Chondrocyte (in vitro differentiated cells): ENCODE results near the gene TRAK2. TPM values are rescaled to one million over a fixed set of nuclear protein-coding genes. Genes with fewer than 3 reads are reported as not detected.

Experiments
- DNase-seq: peaks from one replicate; pipeline ENCODE4 v3.0.0; 2021; ENCODE audit warnings: mixed read lengths, low spot score
- H3K27ac Mint-ChIP-seq: one replicate; pipeline ENCODE4 v1.8.0; 2021; ENCODE audit warnings: mild to moderate bottlenecking, moderate library complexity, mixed read lengths; ENCODE audit not compliant: unreplicated experiment
- H3K27me3 Mint-ChIP-seq: 2 replicates; pipeline ENCODE4 v1.8.0; 2021; ENCODE audit warnings: low read depth, mixed read lengths
- H3K36me3 Mint-ChIP-seq: 2 replicates; pipeline ENCODE4 v1.8.0; 2021; ENCODE audit warnings: low read depth, mixed read lengths
- H3K4me1 Mint-ChIP-seq: 2 replicates; pipeline ENCODE4 v1.8.0; 2021; ENCODE audit warnings: low read depth, mild to moderate bottlenecking, mixed read lengths
- H3K4me3 Mint-ChIP-seq: one replicate; pipeline ENCODE4 v1.8.0; 2021; ENCODE audit warnings: mild to moderate bottlenecking, moderate library complexity, mixed read lengths; ENCODE audit not compliant: unreplicated experiment
- H3K9me3 Mint-ChIP-seq: 2 replicates; pipeline ENCODE4 v1.8.0; 2021; ENCODE audit warnings: low read depth, mixed read lengths
- total RNA-seq: library from RNA; stranded (reverse); gene quantifications from 3 replicates; pipeline ENCODE4 v1.2.1, GENCODE V29; 2021
- TF ChIP-seq, protein P1 (sequence below): fragments of 200-600 bp; sonication (generic); IDR thresholded peaks from 2 replicates; pipeline ENCODE4 v1.5.0; 2021; ENCODE audit warnings: antibody characterized with exemption, mild to moderate bottlenecking, moderate library complexity

Gene TRAK2
- total RNA-seq, 1 donor from 2014 or later: 48.4 TPM

DNA sequence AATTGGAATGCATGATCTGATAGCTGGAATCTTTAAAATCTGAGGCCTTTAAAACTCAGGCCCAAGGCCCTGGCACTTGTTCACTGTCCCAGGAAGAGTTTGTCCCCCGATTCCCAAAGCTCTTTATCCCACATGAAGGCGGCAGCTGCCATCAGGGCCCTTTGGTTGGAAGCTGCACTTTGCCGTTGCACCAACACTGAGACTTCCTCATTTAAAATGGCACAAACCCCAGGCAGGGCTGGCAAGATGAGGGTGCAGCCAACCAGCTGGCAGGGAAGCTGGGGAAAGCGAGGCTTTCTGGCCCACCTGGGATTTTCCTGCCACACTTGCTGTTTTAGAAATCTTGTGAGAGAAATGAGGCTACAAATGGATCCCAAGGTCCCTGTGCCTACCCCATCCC lies 100.4 kb downstream of the TRAK2 start:
- H3K4me1 Mint-ChIP-seq: peaks cover 8% of the 10 kb centered on the region
- no peaks in the 10 kb centered on the region for H3K27me3 Mint-ChIP-seq
- DNase-seq: no peak
- TF ChIP-seq, protein P1, sequence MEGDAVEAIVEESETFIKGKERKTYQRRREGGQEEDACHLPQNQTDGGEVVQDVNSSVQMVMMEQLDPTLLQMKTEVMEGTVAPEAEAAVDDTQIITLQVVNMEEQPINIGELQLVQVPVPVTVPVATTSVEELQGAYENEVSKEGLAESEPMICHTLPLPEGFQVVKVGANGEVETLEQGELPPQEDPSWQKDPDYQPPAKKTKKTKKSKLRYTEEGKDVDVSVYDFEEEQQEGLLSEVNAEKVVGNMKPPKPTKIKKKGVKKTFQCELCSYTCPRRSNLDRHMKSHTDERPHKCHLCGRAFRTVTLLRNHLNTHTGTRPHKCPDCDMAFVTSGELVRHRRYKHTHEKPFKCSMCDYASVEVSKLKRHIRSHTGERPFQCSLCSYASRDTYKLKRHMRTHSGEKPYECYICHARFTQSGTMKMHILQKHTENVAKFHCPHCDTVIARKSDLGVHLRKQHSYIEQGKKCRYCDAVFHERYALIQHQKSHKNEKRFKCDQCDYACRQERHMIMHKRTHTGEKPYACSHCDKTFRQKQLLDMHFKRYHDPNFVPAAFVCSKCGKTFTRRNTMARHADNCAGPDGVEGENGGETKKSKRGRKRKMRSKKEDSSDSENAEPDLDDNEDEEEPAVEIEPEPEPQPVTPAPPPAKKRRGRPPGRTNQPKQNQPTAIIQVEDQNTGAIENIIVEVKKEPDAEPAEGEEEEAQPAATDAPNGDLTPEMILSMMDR: no peak
- no peak overlapping the region for H3K4me3 Mint-ChIP-seq
- no peaks in the 10 kb centered on the region for H3K9me3 Mint-ChIP-seq
- H3K36me3 Mint-ChIP-seq: peaks cover 4% of the 10 kb centered on the region
- H3K27ac Mint-ChIP-seq: no peak overlapping the region

DNA sequence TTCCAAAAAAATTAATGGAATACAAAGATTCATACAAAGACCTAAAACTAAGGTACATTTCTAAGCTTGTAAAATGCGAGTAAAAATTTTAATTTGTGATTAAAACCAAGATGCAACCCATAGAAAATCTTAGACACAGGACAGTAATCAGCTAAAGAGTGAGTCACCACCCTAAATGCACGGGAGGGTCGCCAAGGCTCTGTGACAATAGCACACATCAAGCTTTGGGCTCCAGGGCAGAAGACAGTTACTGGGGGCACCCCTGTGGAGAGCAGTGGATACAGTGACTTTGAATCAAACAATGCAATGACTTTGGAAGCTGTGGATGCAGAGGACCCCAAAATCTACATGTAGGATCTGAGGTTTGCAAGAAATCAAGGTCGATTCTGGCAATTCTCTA lies 101.7 kb downstream of the TRAK2 start:
- no peak for DNase-seq
- Mint-ChIP-seq H3K4me3 (no peak overlapping the region), H3K9me3 (no peaks in the 10 kb centered on the region), H3K27ac (no peak overlapping the region), H3K4me1 (peaks cover 8% of the 10 kb centered on the region), H3K27me3 (no peaks in the 10 kb centered on the region), H3K36me3 (peaks cover 9% of the 10 kb centered on the region)
- TF ChIP-seq, protein P1: no peak

DNA sequence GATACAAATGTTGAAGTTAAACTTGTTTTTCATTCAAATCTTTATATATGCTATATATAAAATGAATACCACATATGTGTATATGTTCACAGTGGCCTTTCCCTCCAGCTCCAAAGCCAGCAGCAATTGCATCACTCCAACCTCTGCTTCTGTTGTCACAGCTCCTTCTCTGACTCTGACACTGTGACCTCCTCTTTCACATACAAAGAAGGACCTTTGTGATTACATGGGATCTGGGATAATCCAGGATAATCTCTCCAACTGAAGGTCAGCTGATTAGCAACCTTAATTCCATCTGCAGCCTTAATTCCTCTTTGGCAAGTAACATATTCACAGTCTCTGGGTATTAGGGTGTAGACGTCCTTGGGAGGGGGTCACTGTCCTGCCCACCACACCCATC lies 102.5 kb downstream of the TRAK2 start:
- no peaks in the 10 kb centered on the region for H3K27me3 Mint-ChIP-seq
- H3K36me3 Mint-ChIP-seq: peaks cover 7% of the 10 kb centered on the region
- H3K9me3 Mint-ChIP-seq: no peaks in the 10 kb centered on the region
- H3K27ac Mint-ChIP-seq: no peak overlapping the region
- TF ChIP-seq, protein P1: no peak
- no peak overlapping the region for H3K4me3 Mint-ChIP-seq
- no peak for DNase-seq
- peaks cover 8% of the 10 kb centered on the region for H3K4me1 Mint-ChIP-seq

DNA sequence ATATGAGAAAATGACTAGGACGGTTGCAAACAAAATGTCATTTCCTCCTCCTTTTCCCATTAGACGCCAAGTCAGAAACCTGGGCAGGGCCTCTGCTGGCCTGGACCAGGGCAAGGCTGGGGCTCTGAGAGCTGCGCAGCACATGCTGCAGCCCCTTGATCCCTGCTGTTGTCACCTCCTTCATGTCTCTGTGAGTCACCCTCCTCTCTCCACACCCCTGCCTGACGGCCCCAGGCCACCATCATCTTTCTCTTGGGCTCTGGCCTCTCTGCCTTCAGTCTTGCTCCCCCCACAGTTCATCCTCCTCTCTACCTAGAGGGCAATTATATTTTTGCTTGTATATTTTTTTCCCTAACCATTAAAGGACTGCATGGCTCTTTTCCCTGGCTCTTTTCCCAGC lies 104.1 kb downstream of the TRAK2 start:
- H3K36me3 Mint-ChIP-seq: peaks cover 18% of the 10 kb centered on the region
- no peaks in the 10 kb centered on the region for H3K27me3 Mint-ChIP-seq
- H3K4me3 Mint-ChIP-seq: no peak overlapping the region
- TF ChIP-seq, protein P1: no peak
- no peak for DNase-seq
- H3K9me3 Mint-ChIP-seq: no peaks in the 10 kb centered on the region
- H3K27ac Mint-ChIP-seq: no peak overlapping the region
- H3K4me1 Mint-ChIP-seq: no peaks in the 10 kb centered on the region

DNA sequence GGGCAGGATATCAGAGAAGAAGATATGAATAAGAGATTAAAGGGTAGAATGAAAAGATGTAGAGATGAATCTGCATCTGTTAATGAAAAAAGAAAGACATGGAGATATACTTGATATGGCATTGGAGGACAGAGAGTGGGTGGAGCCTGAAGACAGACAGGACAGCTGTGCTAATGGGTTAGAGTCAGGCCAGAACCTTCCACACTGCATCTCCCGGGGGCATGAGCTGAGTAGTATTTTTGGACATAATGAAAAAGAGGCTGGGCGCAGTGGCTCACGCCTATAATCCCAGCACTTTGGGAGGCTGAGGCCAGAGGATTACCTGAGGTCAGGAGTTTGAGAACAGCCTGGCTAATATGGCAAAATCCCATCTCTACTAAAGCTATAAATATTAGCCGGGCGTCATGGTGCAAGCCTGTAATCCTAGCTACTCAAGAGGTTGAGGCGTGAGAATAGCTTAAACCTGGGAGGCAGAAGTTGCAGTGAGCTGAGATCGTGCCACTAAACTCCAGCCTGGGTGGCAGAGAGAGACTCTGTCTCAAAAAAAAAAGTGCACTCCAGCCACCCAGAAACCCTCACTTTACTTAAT lies 105.5 kb downstream of the TRAK2 start:
- TF ChIP-seq, protein P1: no peak
- DNase-seq: no peak
- Mint-ChIP-seq H3K36me3 (peaks cover 23% of the 10 kb centered on the region), H3K27ac (no peak overlapping the region), H3K4me1 (no peaks in the 10 kb centered on the region), H3K27me3 (no peaks in the 10 kb centered on the region), H3K9me3 (peaks cover 3% of the 10 kb centered on the region), H3K4me3 (no peak overlapping the region)
